SK-N-SH (cell line): ENCODE results near the gene TXNL4B.

Experiments used
- EZH2phosphoT487 ChIP-seq: fragments of 200-600 bp; sonication (generic); IDR thresholded peaks from 2 replicates; pipeline ENCODE4 v1.6.1; 2017; ENCODE audit warnings: low read depth, mixed run types, mild to moderate bottlenecking, antibody characterized with exemption, moderate library complexity, borderline replicate concordance
- TEAD4 ChIP-seq: IDR thresholded peaks from 2 replicates; pipeline ENCODE4 v1.4.0; 2012; ENCODE audit warnings: mild to moderate bottlenecking, borderline replicate concordance; ENCODE audit not compliant: insufficient read depth
- YY1 ChIP-seq: IDR thresholded peaks from 2 replicates; pipeline ENCODE4 v1.4.0; 2012; ENCODE audit warnings: low read depth, mild to moderate bottlenecking
- TF ChIP-seq, protein P1 (sequence below): fragments of 200-600 bp; sonication (generic); IDR thresholded peaks from 2 replicates; pipeline ENCODE4 v1.6.1; 2017; ENCODE audit warnings: antibody characterized with exemption, mild to moderate bottlenecking, moderate library complexity

DNA sequence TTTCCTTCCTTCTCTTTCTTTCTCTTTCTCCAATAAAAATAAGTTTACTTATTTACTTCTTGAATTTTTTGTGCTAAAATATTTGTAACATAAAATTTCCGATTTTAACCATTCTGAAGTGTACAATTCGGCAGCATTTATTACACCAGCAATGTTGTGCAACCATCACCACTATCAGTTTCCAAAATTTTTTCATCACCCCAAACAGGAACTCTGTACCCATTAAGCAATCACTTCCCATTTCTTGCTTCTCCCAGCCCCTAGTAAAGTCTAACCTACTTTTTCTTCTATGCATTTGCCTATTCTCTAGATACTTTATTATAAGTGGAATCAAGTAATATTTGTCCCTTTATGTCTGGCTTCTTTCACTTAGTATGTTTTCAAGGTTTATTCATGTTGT lies 41.6 kb downstream of the TXNL4B start:
- TF ChIP-seq, protein P1, sequence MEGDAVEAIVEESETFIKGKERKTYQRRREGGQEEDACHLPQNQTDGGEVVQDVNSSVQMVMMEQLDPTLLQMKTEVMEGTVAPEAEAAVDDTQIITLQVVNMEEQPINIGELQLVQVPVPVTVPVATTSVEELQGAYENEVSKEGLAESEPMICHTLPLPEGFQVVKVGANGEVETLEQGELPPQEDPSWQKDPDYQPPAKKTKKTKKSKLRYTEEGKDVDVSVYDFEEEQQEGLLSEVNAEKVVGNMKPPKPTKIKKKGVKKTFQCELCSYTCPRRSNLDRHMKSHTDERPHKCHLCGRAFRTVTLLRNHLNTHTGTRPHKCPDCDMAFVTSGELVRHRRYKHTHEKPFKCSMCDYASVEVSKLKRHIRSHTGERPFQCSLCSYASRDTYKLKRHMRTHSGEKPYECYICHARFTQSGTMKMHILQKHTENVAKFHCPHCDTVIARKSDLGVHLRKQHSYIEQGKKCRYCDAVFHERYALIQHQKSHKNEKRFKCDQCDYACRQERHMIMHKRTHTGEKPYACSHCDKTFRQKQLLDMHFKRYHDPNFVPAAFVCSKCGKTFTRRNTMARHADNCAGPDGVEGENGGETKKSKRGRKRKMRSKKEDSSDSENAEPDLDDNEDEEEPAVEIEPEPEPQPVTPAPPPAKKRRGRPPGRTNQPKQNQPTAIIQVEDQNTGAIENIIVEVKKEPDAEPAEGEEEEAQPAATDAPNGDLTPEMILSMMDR = no peak
- TF ChIP-seq EZH2phosphoT487 (no peak), YY1 (no peak), TEAD4 (no peak)
